Stimulated activated CD8-positive, alpha-beta memory T cell treated with anti-CD3 and anti-CD28 coated beads, Interleukin-12 subunit alpha, Interleukin-12 subunit beta, amount 100 ng/mL, for 24 hours (primary cell): ENCODE data around the gene PAM16.

ENCODE experiments used
- DNase-seq: peaks from one replicate; pipeline ENCODE4 v3.0.0-alpha.2; 2020; ENCODE audit errors: extremely low read depth

PAM16 gene

GRCh38 chr16:4298761-4299522 lies 52.2 kb downstream of the PAM16 start:
- DNase-seq = no peak

GRCh38 chr16:4297480-4297879 lies 53.6 kb downstream of the PAM16 start:
- DNase-seq = no peak

- DNase-seq = no peak
These were observed 55.5 kb downstream of the PAM16 start for GRCh38 chr16:4295581-4295980.

GRCh38 chr16:4293822-4294457 lies 57.2 kb downstream of the PAM16 start:
- no peak for DNase-seq

GRCh38 chr16:4293181-4293716 lies 57.9 kb downstream of the PAM16 start:
- DNase-seq = no peak

GRCh38 chr16:4291699-4292098 lies 59.4 kb downstream of the PAM16 start:
- DNase-seq = no peak
